ENCODE data around the gene CTDSP1.
A peak's percentile ranks its signal among the peaks of the same experiment; 100 is the strongest.

CTDSP1 gene, protein sequence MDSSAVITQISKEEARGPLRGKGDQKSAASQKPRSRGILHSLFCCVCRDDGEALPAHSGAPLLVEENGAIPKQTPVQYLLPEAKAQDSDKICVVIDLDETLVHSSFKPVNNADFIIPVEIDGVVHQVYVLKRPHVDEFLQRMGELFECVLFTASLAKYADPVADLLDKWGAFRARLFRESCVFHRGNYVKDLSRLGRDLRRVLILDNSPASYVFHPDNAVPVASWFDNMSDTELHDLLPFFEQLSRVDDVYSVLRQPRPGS

DNA sequence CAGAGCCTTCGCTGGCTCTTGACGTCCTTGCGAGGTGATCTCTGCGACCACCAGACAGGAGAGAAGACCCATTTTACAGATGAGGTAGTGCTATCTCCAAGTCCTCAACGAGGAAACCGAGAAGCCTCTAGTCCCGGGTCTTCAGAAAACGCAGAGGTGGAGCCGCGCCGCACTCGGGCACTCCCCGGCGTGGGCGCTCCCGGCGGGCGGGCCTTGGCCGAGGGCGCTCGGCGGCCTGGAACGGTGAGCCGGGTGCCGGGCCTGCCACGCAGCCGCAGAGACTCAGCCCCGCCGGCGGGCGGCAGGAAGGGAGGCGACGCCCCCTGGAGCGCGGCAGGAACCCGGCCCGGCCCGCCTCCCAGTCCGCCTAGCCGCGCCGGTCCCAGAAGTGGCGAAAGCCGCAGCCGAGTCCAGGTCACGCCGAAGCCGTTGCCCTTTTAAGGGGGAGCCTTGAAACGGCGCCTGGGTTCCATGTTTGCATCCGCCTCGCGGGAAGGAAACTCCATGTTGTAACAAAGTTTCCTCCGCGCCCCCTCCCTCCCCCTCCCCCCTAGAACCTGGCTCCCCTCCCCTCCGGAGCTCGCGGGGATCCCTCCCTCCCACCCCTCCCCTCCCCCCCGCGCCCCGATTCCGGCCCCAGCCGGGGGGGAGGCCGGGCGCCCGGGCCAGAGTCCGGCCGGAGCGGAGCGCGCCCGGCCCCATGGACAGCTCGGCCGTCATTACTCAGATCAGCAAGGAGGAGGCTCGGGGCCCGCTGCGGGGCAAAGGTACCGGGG is at the start of gene CTDSP1:
TSS of gene CTDSP1 (plus strand) at position 478 of the 776 bp plus-strand sequence. CDS start at position 701, 223 bp downstream.
- DNase-seq, result peak; percentile 82

DNA sequence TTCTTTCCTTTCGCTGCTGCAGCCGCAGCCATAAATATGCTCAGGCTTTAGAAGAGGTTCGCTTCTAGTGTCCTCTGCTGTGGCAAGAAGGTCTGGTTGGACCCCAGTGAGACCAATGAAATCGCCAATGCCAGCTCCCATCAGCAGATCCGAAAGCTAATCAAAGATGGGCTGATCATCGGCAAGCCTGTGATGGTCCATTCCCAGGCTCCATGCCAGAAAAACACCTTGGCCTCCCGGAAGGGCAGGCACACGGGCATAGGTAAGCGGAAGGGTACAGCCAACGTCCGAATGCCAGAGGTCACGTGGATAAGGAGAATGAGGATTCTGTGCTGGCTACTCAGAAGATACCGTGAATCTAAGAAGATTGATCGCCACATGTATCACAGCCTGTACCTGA is 45.6 kb upstream of the CTDSP1 start:
- DNase-seq, result no peak

DNA sequence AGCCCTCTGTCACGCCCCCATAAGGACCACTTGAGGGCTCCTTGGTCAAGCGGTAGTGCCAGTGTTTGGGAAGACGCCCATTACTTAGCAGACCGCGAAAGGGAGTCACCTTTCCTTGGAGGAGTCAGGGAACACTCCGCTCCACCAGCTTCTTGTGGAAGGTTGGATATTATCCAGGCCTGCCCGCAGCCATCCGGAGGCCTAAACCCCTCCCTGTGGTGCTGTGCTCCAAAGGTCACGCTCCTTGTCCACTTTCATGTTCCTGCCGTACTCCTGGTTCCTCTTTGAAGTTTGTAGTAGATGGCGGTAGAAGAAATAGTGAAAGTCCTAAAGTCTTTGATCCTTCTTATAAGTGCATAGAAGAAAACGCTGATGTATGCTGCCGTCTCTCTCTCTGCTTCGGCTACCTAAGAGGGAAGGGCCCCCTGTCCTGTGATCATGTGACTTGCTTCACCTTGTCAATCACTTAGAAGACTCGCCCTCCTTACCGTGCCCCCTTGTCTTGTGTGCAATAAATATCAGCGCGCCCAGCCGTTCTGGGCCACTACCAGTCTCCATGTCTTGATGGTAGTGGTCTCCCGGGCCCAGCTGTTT is 44.7 kb upstream of the CTDSP1 start:
- no peak for DNase-seq

DNA sequence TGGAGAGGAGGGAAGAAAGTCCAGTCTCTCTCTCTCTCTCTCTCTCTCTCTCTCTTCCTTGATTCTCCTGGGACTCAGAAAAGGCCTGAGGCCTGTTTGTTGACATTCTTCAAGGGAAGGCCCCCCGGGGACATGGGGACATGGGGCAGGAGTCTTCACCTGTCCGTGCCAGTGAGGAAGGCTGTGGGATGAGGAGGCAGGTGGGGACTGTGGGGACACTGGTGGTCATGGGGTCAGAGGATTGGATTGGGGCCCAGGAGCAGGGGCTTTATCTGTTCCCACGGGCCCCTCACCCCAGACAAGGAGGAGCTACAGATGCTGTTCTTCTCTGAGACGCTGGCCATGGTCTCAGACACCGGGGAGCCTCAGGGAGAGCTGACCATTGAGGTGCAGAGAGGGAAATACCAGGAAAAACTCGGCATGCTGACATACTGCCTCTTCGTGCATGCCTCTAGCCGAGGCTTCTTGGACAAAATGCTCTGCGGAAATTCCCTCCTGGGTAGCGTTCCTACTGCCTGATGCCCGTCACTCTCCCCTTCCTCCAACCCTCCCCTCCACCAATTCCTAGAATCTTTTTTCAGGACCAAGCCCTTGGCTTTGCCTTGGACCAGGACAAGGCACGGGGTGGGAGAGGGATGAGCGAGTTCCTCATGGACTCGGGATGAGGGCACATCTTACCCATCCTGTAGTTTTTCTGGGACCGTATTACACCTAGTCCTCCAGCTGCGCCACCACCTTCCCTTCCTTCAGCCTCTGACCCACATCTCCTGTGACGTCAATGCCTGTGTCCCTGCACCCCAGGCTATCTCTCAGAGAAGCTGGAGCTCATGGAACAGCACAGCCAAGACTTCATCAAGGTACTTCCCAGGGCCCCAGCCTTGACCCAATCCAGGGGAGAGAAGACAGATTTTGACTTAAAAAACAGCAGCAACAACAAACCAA is 42.2 kb upstream of the CTDSP1 start:
- DNase-seq, result no peak

DNA sequence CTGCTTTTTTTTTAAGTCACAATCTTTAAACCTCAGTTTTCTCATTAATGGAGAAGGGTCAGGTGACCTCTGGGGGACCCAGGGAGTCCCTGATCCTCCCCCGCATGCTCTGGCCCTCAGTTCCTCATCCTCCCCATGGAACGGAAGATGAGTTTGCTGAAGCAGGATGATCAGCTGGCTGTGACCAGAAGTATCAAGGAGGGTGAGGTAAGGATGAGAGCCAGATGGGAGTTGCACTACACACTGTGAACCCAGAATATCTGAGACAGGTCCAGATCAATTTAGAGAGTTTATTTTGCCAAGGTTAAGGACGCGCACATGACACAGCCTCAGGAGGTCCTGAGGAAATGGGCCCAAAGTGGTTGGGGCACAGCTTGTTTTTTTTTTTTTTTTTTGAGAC is 39.2 kb upstream of the CTDSP1 start:
- DNase-seq, result no peak

DNA sequence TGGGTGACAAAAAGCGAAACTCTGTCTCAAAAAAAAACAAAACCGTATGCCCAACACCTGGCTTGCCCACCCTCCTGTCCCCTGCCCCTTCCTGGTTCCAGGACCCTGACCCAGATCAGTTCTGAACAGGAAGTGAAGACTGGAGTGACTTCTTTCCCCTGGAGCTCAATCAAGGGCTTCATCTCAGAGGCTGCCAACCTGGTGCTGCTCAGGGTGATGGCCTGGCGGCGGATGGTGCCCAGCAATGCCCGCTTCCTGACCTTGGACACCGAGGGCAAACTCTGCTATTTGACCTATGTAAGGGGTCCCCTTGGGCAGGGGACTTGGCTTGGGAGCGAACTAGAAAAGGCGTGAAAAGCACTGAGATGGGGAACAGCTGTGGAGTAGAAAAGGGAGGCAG is 37.1 kb upstream of the CTDSP1 start:
- DNase-seq, result no peak

DNA sequence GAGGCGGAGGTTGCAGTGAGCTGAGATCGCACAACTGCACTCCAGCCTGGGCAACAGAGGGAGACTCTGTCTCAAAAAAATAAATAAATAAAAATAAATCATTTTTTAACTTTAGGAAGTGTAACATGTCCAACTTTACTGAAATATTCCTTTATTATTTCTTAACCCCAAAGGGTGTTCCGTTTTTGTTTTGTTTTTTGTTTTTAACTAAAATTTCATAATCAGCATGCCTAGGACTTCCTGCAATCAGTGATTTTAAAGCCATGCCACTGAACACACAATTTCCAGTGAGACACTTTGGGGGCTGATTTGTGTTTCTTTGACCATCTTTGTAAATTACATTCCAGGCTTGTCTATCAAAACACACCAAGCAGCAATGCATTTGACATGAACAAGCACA is 35.9 kb upstream of the CTDSP1 start:
- no peak for DNase-seq

DNA sequence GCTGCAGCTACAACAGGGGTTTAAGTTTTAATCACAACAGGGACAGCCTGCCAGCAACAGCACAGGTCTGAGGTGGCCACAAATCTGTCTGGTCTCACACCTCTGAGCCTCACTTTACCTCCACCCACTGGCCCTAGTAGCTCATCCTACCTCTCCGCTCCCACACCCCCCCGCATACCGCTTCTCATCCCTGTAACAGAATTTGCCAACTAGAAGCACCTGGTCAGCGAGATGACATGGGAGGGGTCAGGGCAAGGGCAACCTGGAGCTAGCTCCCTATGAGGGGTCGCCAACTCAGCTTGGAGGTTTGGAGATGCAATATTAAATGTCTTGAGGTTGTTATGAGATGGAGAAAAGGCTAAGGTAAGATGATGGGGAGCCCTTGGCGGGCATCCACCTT is 35.5 kb upstream of the CTDSP1 start:
- DNase-seq, result no peak

DNA sequence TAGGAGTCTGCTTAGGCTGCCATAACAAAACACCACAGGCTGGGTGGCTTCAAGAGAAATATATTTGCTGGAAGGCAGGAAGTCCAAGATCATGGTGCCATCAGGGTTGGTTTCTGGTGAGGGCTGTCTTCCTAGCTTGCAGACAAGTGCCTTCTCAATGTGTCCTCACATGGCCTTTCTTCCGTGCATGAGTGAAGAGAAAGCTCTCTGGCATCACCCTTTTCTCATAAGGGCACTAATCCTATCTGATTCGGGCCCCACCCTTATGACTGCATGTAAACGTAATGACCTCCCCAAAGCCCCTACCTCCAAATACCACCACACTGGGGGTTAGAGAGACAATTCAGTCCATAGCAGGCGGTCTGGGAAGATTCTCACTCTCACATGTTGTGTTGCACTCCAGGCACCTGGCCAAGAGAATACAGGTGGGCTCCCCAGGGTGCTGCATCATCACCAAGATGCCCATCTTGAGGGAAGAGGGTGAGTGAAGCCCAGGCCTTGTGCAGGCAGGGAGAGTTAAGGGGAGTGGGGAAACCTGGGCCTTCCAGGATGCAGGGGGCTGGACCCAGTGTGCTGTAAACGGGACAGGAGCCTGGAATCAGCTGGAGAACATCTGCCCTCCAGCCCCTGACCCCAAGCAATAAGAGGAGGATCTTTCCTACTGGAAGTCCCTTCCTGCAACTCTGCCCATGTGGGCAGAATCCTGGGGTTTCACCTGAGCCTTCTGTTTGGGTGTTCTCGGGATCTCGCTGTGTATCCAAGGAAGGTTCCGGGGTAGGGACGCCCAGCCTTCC is 32.9 kb upstream of the CTDSP1 start:
- no peak for DNase-seq

DNA sequence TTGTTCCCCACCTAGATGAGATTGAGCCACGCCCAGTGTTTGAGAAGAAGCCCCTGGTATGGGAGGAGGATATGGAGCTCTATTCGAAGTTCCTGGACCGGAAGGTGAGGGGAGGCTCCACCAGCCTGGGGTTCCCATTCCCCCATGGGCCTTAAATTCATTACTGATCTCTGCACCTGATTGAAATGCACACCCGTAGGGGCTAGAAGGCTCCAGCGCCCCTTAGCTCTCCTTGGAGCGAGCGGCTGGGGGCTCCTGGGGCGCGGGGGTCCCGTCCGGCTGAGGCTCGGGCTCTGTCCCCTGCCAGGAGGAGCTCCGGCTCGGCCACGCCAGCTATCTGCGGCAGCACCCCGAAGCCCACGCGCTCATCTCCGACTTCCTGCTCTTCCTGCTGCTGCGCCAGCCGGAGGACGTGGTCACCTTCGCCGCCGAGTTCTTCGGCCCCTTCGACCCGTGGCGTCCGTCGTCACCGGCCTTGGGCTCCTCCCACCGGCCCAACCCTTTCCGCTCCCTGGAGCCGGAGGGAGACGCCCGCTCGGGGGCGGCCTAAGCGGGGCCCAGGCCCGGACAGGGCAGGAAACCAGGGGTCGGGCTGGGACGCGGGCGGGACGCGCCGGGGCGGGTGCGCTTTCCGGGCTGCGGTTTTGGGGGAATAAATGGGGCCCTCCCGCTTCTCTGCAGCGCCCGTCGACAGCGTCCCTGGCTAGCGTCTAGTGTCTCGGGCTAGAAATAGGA is 32.1 kb upstream of the CTDSP1 start:
- DNase-seq, result no peak

DNA sequence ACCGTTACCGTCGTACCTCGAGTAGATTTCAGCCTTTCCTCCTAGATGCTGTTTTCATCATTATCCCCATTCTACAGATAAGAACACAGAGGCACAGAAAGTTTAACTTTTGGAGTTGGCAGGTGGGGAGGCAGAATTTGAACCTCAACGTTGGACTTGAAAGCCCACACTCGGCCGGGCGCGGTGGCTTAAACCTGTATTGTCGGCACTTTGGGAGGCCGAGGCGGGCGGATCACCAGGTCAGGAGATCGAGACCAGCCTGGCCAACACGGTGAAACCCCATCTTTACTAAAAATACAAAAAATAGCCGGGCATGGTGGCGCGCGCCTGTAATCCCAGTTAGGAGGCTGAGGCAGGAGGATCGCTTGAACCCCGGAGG is 31.5 kb upstream of the CTDSP1 start:
- no peak for DNase-seq

DNA sequence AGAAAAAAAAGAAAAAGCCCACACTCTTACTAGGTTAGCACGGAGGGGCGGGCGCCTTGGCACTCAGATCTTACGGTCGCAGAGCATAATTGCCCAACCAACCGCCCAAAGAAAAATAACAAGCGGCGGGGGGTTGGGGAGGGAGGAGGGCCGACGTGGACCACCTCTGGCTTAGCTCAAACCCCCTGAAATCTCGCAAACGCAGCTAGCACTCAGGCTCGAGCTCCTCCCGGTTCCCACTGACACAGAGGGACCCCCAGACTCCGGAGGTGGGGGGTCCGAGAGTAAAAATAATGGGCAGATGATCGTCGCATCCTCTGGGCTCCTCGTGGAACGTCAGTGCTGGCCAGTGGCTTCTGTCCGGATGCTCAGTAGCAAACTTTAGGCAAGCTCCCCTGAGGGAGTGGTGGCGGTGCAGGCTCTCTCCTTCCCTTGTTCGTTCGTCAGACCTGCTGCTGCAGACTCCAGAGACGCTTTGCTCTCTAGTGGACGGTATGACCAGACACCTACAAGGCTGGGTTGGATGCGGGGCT is 31.0 kb upstream of the CTDSP1 start:
- peak; percentile 48 for DNase-seq

DNA sequence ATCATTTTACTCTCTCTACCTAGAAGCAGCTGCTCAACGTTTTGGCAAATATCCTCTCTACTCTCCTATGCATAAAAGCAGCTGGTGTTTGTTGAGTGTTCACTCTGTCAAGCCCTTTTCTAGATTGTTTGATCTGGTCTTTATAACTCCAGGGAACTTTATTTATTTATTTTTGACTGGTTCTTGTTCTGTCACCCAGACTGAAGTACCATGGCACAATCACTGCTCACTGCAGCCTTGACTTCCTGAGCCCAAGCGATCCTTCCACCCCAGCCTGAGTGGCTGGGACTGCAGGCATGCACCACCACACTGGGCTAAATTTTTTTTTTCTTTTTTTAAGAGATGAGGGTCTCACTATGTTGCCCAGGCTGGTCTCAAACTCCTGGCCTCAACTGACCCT is 30.3 kb upstream of the CTDSP1 start:
- peak; percentile 41 for DNase-seq

DNA sequence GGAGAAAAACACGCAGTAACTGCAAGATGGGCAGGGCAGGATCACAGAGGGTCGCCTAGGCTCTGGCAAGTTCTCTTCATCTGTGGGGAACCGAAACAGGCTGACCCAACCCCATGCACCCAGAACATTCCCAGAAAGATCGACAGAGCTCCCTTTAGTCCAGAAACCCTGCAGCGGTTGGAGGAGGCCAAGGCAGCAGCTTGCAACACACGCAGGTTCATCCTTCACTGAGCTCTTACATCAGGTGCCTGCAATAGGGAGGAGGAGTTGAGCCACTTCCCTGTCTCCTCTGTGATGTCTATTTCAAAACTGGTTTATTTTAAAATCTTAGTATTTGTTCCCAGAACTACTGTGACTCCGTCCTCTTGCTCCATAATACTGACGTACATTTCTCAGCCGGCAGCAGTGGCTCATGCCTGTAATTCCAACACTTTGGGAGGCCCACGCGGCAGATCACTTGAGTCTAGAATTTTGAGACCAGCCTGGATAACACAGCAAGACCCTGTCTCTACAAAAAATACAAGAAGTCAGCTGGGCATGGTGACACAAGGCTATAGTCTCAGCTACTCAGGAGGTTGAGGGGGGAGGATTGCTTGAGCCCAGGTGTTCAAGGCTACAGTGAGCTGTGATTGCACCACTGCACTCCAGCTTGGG is 29.1 kb upstream of the CTDSP1 start:
- DNase-seq, result no peak

DNA sequence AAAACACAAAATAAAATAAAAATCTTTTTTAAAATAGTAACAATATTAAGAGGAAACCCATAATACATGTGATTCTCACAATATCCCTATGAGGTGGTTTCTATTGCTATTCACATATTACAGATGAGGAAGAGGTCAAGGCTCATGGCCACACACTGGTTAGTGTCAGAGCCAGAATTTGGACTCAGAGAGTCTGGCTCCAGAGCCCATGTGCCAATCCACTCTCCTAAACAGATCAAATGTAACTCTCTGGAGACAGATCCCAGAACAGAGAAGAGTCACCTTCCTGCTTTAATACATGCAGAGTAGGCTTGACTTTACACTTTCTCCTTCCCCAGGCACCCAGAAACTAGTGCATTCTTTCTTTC is 27.7 kb upstream of the CTDSP1 start:
- DNase-seq, result no peak

DNA sequence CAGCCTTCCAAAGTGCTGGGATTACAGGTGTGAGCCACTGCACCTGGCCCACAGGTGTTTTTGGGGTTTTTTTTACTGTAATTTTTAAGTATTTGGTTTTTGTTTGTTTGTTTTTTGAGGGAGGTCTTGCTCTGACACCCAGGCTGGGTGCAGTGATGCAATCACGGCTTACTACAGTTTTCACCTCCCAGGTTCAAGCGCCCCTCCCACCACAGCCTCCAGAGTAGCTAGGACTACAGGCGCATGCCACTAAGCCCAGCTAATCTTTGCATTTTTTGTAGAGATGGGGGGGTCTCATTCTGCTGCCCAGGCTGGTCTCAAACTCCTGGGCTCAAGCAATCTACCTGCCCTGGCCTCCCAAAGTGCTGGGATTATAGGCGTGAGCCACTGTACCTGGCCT is 24.9 kb upstream of the CTDSP1 start:
- DNase-seq, result no peak

DNA sequence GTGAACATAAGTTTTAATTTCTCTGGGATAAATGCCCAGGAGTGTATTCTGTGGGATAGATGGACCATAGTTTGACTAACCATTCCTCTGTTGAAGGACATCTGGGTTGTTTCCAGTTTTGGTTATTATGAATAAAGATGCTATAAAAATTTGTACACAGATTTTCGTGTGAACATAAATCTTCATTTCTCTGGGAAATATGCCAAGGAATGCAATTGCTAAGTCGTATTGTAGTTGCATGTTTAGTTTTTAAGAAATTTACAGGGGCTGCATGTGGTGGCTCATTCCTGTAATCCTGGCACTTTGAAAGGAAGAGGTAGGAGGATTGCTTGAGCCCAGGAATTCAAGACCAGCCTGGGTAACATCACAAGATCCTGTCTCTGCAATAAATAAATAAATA is 24.5 kb upstream of the CTDSP1 start:
- DNase-seq, result no peak

DNA sequence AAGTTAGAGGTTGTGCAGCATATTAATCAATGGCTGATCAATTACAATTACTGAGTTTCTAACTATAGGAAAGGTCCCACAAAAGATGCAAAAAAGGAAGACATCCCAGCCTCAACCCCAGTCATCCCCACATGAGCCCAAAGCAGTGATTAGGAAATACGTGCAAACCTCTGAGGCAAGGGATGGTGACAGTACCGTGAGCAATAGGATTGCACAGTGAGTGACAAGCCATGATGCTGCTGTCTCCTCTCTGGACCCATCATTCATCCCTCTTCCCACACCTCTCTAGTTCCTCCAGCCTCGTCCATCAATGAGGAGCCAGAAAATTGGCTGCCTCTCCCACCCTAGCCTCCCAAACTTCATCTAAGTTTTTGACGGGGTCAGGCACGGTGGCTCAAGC is 21.6 kb upstream of the CTDSP1 start:
- no peak for DNase-seq

DNA sequence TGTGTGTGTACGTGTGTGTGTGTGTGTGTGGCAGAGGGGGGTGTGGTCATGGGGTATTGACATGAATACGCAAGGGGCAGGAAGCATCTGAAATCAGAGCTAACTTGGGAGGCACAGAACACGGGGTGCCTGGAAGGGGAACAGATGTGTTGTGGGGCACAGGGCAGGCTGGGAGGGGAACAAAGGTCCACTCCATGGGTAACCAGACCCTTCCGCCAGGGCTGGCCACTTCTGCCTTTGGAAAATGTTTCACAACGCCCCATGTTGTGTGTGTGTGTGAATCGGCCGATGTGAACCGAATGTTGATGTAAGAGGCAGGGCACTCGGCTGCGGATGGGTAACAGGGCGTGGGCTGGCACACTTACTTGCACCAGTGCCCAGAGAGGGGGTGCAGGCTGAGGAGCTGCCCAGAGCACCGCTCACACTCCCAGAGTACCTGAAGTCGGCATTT is 17.7 kb upstream of the CTDSP1 start, which contains the start of gene SLC11A1:
TSS of gene SLC11A1 (plus strand) at position 358 of the 451 bp plus-strand sequence. CDS start 96 bp downstream, outside the sequence.
- DNase-seq, result no peak

DNA sequence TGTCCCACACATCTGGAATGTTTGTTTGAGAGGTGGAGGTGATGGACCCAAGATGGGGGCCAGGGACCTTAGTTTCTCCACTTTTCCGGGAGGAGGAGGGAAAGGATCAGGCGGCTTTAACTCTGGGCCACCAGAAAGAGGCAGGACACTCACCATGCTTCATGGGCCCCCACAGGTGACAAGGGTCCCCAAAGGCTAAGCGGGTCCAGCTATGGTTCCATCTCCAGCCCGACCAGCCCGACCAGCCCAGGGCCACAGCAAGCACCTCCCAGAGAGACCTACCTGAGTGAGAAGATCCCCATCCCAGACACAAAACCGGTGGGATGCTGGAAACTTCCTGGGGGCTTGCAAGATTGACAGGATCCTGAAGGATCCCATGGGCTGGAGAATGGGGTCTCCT is 16.9 kb upstream of the CTDSP1 start:
- no peak for DNase-seq

Measured in NCI-H1092 (cell line).